NCI-H1105 (cell line): Measurements from ENCODE around the gene CNTNAP1.
A peak's percentile ranks its signal among the peaks of the same experiment; 100 is the strongest.

Experiments used
- DNase-seq: peaks from one replicate; lab custom pipeline; 2025; lab: John Stamatoyannopoulos, UW

CNTNAP1 gene

DNA sequence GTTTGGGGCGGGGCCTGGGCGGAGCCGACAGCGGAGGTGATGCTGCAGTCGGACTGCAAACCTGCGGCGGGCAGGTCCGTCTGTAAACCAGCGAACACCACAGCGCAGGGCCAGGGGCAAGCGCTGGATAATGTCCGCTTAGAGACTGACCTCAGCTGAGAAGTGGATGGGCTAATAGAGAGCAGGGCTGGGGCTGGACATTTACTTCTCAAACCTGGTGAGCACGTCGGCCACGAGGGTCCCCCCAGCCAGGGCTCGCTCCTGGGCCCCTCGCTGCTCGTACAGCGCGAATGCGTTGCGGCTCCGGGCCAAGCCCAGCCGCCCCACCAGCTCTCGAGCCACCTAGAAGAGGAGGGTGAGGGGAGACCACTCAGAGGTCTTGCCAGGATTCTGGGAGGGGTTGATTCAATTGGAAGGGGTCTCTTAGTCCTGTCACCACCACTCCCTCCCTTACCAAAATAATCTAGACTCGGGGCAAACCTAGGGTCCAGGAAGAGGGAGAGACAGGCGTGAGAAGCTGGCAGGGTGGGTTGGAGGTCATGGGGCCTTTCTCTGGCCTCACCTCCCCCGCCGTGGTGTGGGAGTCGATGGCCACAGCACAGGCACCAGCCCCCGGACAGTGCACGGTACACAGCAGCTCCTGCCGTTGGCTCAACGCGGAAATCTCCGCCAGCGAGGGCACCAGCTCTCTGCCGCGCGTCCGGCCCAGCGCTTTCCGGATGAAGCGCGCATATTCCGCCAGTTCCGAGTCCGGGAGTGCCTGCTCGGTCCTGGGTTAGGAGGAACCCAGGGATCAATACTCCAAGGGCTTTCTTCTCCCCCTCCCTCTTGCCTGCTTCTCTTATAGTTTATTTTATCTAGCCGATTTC lies 11.3 kb upstream of the CNTNAP1 start:
- no peak for DNase-seq

DNA sequence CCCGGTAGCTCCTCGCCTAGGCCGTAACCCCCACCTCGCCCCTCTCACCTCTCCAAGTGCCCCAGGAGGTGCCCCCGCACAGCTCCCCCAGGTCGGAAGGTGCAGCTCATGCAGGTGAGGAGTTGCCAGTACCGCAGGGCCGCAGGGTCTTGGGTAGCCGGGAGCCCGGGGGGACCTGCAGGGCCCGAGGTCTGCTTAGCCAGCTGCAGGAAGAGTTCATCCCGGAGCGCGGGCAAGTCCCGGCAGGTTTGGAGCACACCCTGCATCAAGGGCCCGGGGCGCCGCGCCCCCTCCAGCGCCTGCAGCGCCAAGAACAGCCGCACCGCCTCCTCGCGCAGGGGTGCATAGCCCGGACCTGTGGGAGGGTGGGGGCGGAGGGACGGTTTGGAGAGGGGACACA lies 10.3 kb upstream of the CNTNAP1 start:
- DNase-seq: peak; percentile 69

DNA sequence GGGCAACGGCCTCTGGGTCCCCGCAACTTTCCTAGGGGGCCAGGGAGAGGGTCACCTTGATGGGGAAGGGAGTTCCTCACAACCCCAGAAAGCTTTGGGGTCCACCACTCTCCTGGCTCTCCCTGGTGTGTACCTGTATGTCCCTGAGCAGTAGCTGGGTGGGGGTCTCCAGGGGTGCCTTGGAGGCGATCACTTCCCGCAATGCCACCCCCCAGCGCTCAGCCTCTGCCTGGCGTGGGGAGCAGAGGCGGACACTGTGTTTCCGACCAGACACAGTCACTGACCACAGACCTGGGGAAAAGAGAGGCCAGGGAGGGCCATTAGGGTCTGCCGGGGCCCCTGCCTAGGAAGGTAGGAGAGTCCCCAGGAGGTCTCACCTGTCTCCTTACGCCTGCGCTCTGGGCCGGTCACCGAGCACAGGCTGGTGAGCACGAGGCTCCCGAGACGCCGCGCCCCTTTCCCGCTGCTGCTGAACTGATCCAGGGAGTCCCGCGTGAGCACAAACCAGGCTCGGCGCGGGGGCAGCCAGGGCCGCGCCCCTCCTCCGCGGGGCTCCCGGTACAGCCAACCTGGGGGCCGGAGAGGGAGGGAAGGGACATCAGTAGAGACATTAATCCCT lies 9.0 kb upstream of the CNTNAP1 start:
- no peak for DNase-seq

DNA sequence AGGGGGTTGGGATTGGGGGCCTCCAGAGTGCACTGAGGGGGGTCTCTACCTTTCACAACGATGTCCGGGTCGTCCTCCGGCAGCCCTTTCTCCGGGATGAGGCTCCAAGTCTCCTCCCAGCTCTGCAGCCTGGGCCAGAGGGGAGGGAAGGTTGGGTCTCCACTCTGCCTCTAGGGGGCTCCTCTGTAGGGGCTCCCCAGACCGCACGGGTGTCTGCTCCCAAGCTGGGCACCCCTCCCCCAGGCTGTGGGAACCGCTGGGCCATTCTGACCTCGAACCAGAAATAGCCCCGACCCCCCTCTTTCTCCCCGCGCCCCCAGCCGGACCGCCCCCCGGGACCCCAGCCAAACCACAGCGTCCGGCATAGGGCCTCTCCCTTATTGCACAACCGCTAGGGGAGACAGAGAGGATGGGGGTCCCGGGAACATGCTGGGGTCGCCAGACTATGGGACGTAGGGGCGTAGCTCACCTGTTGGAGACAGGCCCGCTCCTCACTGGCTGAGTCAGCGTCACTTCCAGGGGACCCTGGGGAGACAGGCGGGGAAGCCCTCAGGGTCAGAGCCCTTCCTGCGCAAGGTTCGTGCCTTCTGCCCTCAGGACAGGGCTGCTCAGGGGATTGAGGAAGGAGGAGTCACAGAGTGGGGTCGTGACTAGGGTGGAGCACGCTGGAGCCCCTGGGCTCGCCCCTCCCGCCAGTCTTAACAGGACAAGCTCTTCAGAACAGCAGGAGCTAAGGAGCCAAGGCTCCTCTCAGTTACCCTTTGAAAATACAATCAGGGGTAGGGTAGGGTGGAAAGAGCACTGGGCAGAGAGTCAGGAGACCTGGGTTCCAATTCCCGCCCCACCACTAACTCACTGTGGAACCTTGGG lies 8.2 kb upstream of the CNTNAP1 start:
- DNase-seq: no peak

DNA sequence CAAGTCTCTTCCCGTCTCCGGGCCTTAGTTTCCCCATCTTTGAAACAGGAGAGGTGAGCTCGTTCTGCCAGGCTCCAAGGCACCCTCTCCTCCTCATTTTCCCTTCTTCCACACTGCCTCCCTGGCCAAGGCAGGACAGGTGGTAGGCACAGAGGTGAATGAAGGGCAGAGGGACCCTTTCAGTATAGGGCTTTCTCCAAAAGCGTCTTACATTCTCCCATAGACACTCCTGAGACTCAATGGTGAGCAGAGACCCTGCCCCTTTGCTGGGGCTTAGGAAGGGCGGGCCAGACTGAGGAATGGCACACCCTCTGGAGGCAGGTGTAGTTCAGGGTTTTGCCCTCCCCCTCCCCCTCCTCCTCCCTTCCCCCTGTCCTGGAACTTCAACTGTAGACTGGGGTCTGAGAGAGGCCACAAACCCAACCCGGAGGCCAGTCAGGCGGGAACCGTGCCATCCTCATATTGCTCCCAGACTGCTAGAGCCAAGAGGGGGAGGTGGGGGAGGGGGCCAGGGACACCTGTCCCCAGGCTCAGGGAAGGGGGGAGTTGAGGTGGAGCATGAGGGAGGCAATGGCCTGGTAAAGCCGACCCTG lies 7.5 kb upstream of the CNTNAP1 start:
- peak; percentile 88 for DNase-seq

DNA sequence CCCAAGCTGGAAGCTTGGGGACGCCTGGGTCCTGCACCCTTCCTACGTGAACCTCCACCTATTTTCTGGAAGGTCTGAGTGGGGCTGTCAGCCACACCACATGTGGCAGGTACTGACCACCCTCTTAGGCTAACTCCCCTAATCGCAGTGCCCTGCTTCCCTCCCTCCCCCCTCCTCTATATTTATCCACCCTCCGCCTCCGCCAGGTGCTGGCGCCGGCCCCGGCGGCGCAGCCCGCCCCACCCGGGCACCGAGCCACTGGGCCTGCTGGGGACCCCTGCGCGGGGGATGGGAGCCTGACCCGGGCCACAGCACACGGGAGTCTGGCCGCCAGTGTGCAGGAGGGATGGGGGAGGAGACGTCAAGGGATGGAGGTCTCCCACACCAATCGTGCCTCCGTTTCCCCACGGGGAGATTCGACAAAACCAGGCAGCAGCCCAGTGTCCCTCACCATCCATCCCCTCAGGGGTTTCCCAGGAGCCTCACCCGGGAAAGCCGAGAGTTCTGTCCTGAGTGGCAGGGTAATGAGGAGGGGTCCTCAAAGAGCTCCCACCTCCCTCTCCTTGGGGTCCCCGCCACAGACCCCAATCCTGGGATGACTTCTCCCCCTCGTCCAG lies 6.9 kb upstream of the CNTNAP1 start:
- peak; percentile 65 for DNase-seq

DNA sequence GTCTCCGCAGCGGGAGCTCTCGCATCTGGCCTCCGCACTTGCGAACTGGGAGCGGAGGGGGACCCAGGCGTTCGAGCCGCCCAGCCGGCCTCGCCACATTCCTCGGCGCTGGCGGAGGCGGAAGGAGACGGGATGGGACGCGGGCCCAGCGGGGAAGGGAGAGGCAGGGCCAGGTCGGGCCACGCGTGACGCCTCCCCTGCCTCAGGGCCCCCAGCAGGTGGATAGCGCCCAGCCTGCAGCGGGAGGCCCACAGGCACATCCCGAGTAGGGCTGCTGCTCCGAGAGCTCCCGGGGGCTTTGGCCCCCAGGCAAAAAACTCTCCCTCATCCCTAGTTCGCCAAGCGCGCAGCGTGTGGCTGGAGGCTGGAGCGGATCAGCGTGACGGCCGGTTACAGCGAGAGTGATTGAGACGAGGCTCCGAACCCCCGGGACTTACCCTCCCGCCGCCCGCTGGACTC lies 6.3 kb upstream of the CNTNAP1 start:
- no peak for DNase-seq

DNA sequence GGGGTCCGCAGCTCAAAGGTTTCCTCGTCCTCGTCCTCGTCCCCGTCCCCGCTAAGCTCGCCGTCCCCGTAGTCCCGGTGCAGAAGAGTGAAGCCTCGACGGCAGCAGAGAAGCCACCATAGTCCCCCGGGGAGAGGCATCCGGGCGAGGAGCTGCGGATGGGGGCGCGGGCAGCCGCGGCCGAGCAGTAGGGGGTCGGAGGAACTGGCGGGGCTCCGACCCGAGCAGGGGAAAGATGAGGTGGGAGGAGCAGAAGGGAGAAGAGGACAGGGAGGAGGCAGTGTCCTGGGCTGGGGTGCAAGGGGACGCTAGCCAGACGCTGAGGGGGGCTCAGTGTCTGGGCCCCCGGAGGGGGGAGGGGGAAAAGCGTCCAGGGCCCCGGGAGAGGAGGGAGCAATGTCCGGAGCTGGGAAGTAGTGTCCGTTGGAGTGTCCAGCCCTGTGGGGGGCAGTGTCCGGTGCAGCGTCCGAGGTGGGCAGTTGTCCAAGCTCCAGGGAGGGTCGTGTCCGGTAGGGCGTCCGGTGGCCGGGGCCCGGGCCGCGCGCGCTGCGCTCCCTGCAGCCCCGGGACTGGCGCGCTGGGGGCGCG lies 5.8 kb upstream of the CNTNAP1 start, which contains the start of gene PLEKHH3:
Gene PLEKHH3, minus strand, starts transcription at position 571 of the 588 bp plus-strand sequence. Its CDS starts 431 bp downstream, at position 140.
- DNase-seq: peak; percentile 32

DNA sequence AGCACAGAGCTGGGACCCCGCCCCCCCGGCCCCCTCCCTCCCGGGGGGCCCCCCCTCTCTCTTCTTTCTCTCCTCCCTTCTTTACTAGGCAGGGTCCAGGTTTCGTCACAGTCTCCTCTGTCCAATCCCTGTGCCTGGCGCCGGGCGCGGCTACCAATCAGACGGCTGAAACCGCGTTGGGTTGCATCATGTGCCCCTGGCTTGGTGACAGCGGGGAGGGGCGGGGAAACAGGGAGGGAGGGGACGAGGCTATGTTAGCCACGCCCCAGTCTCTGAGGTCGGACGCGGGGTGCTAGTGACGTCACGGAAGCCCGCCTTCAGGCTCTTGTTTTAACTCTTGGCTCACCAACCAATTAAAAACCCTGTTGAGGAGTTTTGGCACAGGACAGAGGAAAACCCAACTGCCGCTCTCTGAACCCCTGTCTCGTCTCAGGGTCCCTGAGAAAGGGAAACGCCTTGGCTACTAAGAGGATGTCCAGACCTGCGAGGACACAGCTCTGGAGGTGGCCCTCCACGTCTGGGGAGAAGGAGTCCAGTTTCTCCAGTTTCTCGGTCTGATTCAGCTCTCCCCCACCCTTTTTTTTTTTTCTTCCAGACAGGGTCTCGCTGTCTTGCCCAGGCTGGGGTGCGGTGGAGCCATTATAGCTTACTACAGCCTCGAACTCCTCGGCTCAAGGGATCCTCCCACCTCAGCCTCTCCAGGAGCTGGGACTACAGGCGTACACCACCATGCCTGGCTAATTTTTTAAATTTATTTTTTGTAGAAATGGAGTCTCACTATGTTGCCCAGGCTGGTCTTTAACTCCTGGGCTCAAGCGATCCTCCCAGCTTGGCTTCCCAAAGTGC lies 5.1 kb upstream of the CNTNAP1 start:
- peak; percentile 97 for DNase-seq

DNA sequence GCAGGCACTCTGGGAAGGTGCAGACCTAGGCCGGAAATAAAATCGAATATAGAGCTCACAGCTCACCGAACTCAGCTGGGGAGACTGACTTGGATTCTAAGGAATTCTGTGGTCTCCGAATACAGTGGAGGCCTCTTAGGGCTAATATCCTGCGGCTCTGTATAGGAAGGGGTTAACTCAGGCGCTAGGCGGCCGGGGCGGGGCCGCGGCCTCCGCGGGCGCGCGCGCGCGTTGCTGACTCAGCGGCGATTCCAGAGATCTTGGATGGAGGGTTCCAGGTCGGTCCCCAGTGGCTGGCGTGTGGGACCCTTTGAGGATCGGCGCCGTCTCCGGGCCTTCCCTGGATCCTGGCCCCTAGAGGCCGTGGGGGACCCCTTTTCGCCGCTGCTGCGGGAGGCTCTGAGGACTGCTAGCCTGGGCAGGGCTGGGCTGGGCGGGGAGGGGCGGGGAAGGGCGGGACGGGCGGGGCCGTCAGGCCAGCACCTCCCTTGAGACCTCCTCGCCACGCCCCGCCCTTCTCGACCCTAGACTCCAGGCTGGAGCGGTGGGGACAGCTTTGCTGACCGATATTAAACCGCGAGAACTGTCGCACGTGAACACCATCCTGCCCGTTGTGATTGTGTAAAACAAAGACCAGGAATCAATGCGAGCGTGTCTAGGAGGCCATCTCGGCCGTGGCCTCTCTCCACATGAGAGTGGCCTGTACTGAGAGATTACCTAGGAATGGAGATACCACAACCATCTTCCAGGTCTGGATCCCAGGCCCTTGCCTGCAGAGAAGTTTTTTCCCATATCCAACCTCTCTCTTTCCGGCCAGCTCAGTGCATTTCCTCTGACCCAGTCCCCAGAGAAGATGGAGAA lies 4.2 kb upstream of the CNTNAP1 start:
- DNase-seq: peak; percentile 71

DNA sequence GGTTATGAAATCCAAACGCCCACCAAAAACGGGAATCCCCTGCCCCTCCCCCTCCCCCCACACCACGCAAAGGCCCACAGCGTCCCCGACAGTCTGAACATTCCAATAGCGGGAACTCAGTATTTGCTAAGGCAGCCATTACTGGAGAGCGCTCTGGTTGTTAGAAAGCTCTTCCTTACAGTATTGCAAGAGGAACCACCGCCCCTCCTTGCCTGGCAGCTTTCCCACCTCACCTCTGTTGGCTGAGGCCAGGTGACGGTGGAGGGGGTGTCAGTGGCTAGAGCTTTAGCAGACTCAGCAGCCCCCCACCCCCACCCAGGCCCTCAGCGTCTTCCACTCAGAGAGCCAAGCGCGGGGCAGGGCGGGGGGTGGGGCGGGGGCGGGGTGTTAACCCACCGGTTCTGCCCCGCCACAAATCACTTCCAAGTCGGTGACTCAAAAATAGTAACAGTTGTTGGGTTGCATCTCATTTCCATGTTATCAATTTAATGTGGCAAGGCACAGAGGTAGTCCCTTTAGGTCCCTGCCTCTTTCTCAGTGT lies 3.3 kb upstream of the CNTNAP1 start:
- peak; percentile 84 for DNase-seq

DNA sequence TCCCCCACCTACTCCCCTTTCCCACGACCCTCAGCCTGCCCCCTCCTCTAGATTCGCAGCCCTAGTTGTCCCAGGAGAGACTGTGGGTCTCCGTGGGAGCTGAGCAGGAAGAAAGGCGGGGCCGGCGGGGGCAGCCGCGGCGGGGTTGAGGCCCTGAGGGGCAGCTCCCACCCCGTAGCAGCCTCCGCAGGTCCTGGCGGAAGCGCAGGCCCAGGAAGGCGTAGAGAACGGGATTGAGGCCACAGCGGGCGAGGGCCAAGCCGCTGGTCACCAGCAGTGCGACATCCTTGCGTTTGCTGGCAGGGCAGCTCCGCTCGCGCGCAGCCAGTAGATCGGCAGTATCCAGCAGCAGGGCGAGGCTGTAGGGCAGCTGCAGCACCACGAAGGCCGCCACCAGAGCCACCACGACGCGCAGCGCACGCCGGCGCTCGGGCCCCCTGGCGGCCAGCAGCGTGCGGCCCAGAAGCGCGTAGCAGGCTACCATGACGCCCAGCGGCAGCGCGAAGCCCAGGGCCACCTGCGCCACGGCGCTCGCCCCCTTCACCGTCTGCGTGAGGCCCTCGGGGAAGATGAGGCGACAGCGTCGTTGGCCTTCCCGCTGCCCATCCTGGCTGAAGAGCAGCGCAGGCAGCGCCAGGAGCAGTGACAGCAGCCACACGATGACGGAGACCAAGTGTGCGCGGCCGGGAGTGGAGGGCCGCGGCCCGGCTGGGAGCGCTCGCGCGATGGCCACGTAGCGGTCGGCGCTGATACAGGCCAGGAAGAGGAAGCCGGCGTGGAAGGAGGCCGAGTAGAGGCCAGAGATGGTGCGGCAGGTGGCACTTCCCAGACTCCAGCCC lies 2.6 kb upstream of the CNTNAP1 start:
- peak; percentile 70 for DNase-seq

DNA sequence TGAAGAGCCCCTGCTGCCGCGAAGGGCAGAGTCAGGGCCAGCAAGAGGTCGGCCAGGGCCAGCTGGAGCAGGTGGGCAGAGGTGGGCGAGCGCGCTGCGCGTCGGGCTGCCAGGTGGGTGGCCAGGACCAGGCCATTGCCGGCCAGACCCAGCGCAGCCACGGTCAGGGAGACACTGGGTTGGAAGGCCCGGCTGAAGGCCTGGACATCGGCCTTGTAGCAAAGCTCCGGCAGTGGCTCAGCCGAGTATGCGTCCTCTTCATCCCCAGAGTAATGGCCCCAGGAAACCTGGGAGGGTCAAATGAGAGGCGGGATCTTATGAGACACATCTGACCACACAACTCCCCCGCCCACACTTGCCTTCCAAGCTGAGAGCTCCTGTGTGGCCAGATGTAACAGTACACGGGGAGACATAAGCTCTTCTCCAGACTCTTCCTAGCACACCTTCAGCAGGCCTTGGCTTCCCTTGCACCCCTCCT lies 2.0 kb upstream of the CNTNAP1 start:
- no peak for DNase-seq

DNA sequence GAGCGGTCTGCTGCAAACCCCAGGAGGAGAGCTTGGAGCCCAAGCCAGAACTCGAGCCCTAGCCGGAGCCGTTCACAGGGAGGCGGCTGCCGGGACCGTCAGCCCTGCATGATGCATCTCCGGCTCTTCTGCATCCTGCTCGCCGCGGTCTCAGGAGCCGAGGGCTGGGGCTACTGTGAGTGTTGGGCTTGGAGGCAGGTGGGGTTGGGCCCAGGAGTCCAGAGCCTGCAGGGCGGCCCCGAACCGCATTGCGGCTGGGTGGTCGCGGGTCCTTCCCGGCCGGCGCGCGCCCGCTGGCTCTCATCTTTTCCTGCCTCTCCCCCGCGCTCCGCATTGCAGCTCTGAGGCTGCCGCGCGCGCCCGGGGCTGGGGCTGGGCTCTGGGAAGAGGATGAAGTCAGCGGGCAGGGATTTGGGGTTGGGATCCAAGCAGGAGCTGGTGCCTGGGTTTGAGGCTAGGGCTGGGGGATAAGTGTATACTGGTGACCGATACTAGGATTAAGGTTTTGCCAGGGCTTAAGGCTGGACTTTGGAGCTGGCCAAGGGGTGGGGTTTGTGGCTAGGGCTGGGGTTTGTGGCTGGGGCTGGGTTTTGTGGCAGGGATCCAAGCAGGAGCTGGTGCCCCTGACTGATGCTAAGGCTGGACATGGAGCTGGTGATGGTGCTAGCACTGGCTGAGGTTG lies 532 bp downstream of the CNTNAP1 start:
- peak; percentile 43 for DNase-seq

DNA sequence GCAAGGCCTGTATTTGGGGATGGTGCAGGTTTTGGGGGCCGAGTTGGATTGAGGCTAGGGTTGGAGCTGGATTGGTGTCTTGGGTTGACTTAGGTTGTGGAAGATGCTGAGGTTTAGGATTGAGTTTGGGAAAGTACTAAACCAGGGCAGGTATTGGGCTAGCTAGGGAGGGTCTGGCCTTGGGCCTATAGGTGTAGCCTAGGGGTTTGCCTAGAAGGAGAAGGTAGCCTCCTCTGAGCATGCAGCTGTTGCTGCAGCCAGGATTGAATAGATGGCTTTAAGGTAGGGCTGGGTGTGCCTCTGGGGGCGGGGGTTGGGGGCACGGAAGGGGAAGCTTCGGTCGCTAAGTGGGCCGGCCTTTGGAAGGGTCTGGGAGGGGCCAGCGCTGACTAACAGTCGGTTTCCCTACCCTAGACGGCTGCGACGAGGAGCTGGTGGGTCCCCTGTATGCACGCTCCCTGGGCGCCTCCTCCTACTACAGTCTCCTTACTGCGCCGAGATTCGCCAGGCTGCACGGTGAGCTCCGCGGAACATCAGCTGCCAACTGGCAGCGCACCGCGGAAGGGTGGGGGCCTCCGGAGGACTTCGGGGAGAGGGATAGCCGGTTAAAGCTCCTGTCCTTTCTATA lies 1.2 kb downstream of the CNTNAP1 start:
- DNase-seq: no peak

DNA sequence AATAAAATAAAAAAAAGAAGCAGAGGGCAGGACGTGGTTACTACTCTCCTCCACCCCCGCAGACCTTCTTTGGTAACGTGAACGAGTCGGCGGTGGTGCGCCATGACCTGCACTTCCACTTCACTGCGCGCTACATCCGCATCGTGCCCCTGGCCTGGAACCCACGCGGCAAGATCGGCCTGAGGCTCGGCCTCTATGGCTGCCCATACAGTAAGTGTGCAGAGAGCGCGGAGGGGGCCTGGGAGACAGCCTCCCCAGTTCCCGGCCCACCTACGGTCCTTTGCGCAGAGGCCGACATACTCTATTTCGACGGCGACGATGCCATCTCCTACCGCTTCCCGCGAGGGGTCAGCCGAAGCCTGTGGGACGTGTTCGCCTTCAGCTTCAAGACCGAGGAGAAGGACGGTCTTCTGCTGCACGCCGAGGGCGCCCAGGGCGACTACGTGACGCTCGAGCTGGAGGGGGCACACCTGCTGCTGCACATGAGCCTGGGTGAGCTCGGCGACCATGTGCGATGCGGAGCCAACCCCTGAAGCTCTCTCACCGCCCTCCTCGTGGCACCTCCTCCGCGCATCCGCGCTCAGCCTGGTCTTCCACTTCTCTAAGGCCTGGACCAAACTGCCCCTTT lies 2.7 kb downstream of the CNTNAP1 start:
- no peak for DNase-seq
